GM12891 (cell line): ENCODE results near the gene RBPJ.

Experiments
- PAX5 ChIP-seq: IDR thresholded peaks from 2 replicates; pipeline ENCODE4 v1.6.1; 2011; ENCODE audit warnings: low read length, moderate library complexity, mild to moderate bottlenecking; ENCODE audit not compliant: insufficient read depth, severe bottlenecking
- POLR2A ChIP-seq: IDR thresholded peaks from 2 replicates; pipeline ENCODE4 v1.6.1; 2011; ENCODE audit warnings: low read depth, low read length, control low read depth
- POLR2AphosphoS5 ChIP-seq: IDR thresholded peaks from 2 replicates; pipeline ENCODE4 v1.6.1; 2011; ENCODE audit warnings: low read depth, low read length, control low read depth
- POU2F2 ChIP-seq: IDR thresholded peaks from 2 replicates; pipeline ENCODE4 v1.6.1; 2011; ENCODE audit warnings: low read depth, mild to moderate bottlenecking, control low read depth, low read length, moderate library complexity
- SPI1 ChIP-seq: IDR thresholded peaks from 2 replicates; pipeline ENCODE4 v1.6.1; 2011; ENCODE audit warnings: low read depth, low read length, control low read depth
- TAF1 ChIP-seq: IDR thresholded peaks from 2 replicates; pipeline ENCODE4 v1.6.1; 2011; ENCODE audit warnings: low read depth, low read length, control low read depth

DNA sequence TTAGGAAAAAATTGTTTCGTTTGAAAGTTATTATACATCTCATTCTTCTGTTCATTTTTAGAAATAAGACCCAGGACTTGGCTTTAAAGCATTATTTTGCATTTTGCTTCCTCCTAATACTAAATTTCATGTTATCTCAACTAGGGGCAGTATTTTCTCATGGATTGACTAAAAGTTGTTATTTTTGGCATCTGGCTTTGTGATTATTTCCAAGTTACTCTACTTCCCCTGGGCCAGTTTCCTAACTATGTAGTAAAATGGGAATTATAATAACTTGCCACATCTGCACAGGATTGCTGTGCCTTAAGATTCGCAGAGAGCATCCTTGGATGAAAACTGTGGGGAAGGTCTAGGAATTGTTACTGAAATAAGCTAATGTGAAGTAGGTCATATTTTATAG is 3.0 kb downstream of the RBPJ start:
- TF ChIP-seq POLR2AphosphoS5 (no peak), POLR2A (no peak), TAF1 (no peak), PAX5 (no peak), SPI1 (no peak), POU2F2 (no peak)
